CD4-positive, alpha-beta T cell (primary cell): Measurements from ENCODE around the gene CD82. TPM values are rescaled to one million over a fixed set of nuclear protein-coding genes. Genes with fewer than 3 reads are reported as not detected.

Experiments used
- ATAC-seq: fragments of 200-7000 bp; cut with Tn5 transposase; one replicate; pipeline ENCODE4 v1.10.0; 2022; ENCODE audit warnings: mild to moderate bottlenecking; ENCODE audit not compliant: poor library complexity
- CTCF ChIA-PET: fragments of 350-600 bp; sonication (Branson Sonifier 250); formaldehyde crosslinking; loops from one replicate; lab custom pipeline; 2021; ENCODE audit warnings: antibody characterized with exemption, inconsistent platforms; lab: Charles Lee
- POLR2A ChIA-PET: fragments of 350-600 bp; sonication (Branson Sonifier 250); formaldehyde crosslinking; loops from one replicate; lab custom pipeline; 2021; ENCODE audit warnings: antibody characterized with exemption, inconsistent platforms; lab: Charles Lee
- DNase-seq, 14 experiments: peaks; one replicate each; pipeline ENCODE4 v3.0.0-alpha.2; 2013 to 2020; ENCODE audit warnings: mixed read lengths in 2 of 14
- H3K27ac ChIP-seq, 2 donors: one replicate each; pipeline versions ENCODE4 v1.5.1 to v1.7.0; 2013; ENCODE audit warnings: low read length in 2 of 2, low read depth in 1 of 2, mild to moderate bottlenecking in 1 of 2
- H3K27me3 ChIP-seq, 2 experiments: 1 replicate in 1 of 2; 2 replicates in 1 of 2; pipeline versions ENCODE4 v1.6.1 to v1.7.0; 2013; ENCODE audit warnings: low read length in 2 of 2, control low read depth in 1 of 2, mild to moderate bottlenecking in 1 of 2, moderate library complexity in 1 of 2; ENCODE audit not compliant: insufficient read depth in 2 of 2, control insufficient read depth in 1 of 2
- H3K36me3 ChIP-seq: one replicate; pipeline ENCODE4 v1.6.1; 2013; ENCODE audit warnings: low read length, control low read depth; ENCODE audit not compliant: insufficient read depth
- H3K4me1 ChIP-seq: one replicate; pipeline ENCODE4 v1.6.1; 2013; ENCODE audit warnings: low read length, control low read depth; ENCODE audit not compliant: insufficient read depth
- H3K4me3 ChIP-seq: one replicate; pipeline ENCODE4 v1.5.1; 2013; ENCODE audit warnings: mild to moderate bottlenecking, low read length, moderate library complexity
- H3K9me3 ChIP-seq, 2 experiments: 1 replicate in 1 of 2; 2 replicates in 1 of 2; pipeline versions ENCODE4 v1.6.1 to v1.7.0; 2013; ENCODE audit warnings: low read length in 2 of 2, mild to moderate bottlenecking in 2 of 2, control low read depth in 1 of 2, moderate library complexity in 1 of 2; ENCODE audit not compliant: control insufficient read depth in 1 of 2, insufficient read depth in 1 of 2
- H3K27ac Mint-ChIP-seq: one replicate; pipeline ENCODE4 v1.8.0; 2020; ENCODE audit warnings: mixed read lengths
- H3K27me3 Mint-ChIP-seq: one replicate; pipeline ENCODE4 v1.8.0; 2021; ENCODE audit warnings: mixed read lengths
- H3K36me3 Mint-ChIP-seq: one replicate; pipeline ENCODE4 v1.8.0; 2021; ENCODE audit warnings: low read depth, mixed read lengths
- H3K4me1 Mint-ChIP-seq: one replicate; pipeline ENCODE4 v1.8.0; 2021; ENCODE audit warnings: low read depth, mixed read lengths
- H3K4me3 Mint-ChIP-seq: one replicate; pipeline ENCODE4 v1.8.0; 2020; ENCODE audit warnings: mild to moderate bottlenecking, mixed read lengths
- H3K9me3 Mint-ChIP-seq: one replicate; pipeline ENCODE4 v1.8.0; 2020; ENCODE audit warnings: mixed read lengths
- intact Hi-C, 2 experiments: fragments of 100-400 bp; cut with DNase I in 1 of 2; cut with micrococcal nuclease in 1 of 2; formaldehyde crosslinking; loops; one replicate each; pipeline versions ENCODE4 v1.15.1 to v1.9.0; 2023 to 2025; cut with DNase I, micrococcal nuclease
- total RNA-seq, 174 experiments: library from RNA in 2 of 174; stranded (reverse) in 2 of 174; gene quantifications; one replicate each; pipeline ENCODE4 v1.2.3 and lab custom pipeline; 2021 to 2026
- TF ChIP-seq, protein P1 (sequence below): fragments of 200-600 bp; IDR thresholded peaks from one replicate; pipeline ENCODE4 v1.8.0; 2022; ENCODE audit warnings: antibody characterized with exemption, mild to moderate bottlenecking

Gene CD82
- total RNA-seq, 2 experiments from 2014 or later, result 33.8 to 37.3 TPM

DNA sequence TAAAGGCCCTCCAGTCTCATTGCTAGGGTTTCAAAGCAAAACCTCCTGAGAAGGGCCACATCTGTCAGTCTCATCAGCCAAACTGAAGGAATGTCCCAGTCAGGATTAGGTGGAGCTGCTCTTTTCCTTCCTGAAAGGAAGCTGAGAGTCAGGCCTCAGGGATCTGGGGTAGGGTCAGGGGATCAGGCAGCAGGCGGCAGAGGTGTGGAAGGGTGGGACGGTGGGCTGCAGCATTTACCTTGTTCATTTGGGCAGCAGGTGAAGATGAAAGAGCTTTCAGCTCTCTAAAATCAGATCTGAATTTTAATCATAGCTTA is 17.8 kb downstream of the CD82 start:
- Histone ChIP-seq H3K27ac (no peak overlapping the region), H3K27me3 (no peaks in the 10 kb centered on the region), H3K4me3 (no peak overlapping the region), H3K4me1 (peaks cover 64% of the 10 kb centered on the region), H3K9me3 (peaks cover 0 to 5% of the 10 kb centered on the region in 2 experiments), H3K36me3 (peaks cover 55% of the 10 kb centered on the region)
- peaks cover 39% of the 10 kb centered on the region for H3K4me1 Mint-ChIP-seq
- ChIA-PET CTCF (no interaction called here), POLR2A (interaction anchor here (1.0 to 2.1 kb wide), 3 partner anchors 13 to 17 kb away, joined by 3 to 13 read pairs (median 3); no protein-coding TSS in a partner anchor)
- H3K4me3 Mint-ChIP-seq, result no peak overlapping the region
- H3K9me3 Mint-ChIP-seq, result no peaks in the 10 kb centered on the region
- peak overlapping the region; percentile 39 for H3K27ac Mint-ChIP-seq
- H3K27me3 Mint-ChIP-seq, result no peaks in the 10 kb centered on the region
- DNase-seq (no peak), ATAC-seq (no peak)
- TF ChIP-seq, protein P1, sequence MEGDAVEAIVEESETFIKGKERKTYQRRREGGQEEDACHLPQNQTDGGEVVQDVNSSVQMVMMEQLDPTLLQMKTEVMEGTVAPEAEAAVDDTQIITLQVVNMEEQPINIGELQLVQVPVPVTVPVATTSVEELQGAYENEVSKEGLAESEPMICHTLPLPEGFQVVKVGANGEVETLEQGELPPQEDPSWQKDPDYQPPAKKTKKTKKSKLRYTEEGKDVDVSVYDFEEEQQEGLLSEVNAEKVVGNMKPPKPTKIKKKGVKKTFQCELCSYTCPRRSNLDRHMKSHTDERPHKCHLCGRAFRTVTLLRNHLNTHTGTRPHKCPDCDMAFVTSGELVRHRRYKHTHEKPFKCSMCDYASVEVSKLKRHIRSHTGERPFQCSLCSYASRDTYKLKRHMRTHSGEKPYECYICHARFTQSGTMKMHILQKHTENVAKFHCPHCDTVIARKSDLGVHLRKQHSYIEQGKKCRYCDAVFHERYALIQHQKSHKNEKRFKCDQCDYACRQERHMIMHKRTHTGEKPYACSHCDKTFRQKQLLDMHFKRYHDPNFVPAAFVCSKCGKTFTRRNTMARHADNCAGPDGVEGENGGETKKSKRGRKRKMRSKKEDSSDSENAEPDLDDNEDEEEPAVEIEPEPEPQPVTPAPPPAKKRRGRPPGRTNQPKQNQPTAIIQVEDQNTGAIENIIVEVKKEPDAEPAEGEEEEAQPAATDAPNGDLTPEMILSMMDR, result no peak
- peaks cover 54% of the 10 kb centered on the region for H3K36me3 Mint-ChIP-seq
- intact Hi-C loops, result no loop called here

DNA sequence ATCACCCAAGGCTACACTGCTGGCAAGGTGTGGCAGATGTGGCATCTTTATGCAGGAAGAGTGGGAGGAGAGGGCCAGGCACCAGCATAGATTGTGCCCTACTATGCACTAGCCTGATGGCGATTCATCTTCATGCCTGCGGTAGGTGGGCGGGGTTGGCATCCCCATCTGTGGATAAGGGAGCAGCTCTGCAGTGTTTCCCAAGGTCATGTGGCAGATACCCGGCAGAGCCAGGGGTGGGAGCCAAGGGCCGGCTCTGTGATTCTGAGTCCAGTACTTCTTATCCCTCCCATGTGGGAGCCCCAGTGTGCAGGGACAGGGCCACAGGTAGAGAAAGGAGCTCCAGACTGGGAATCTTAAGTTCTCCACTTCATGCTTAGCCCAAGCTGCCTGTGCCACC is 20.0 kb downstream of the CD82 start:
- Histone ChIP-seq H3K4me3 (no peak overlapping the region), H3K36me3 (peaks cover 60% of the 10 kb centered on the region), H3K9me3 (peaks cover 0 to 5% of the 10 kb centered on the region in 2 experiments), H3K27ac (no peak overlapping the region), H3K27me3 (no peaks in the 10 kb centered on the region), H3K4me1 (peaks cover 55% of the 10 kb centered on the region)
- DNase-seq, result no peak
- H3K4me3 Mint-ChIP-seq, result no peak overlapping the region
- intact Hi-C loops, result no loop called here
- H3K4me1 Mint-ChIP-seq, result peaks cover 27% of the 10 kb centered on the region
- ATAC-seq, result no peak
- ChIA-PET CTCF (no interaction called here), POLR2A (no interaction called here)
- H3K27me3 Mint-ChIP-seq, result no peaks in the 10 kb centered on the region
- H3K36me3 Mint-ChIP-seq, result peaks cover 57% of the 10 kb centered on the region
- TF ChIP-seq, protein P1, result no peak
- H3K27ac Mint-ChIP-seq, result no peak overlapping the region
- H3K9me3 Mint-ChIP-seq, result no peaks in the 10 kb centered on the region

- H3K4me3 Mint-ChIP-seq, result no peak overlapping the region
- H3K27ac Mint-ChIP-seq, result no peak overlapping the region
- POLR2A ChIA-PET, result interaction anchor here (0.6 to 0.7 kb wide), 2 partner anchors 15 to 24 kb away, joined by 3 read pairs; partner anchors contain the start of gene CD82
Measured at GRCh38 chr11:44589301-44589700, 23.8 kb downstream of the CD82 start.

More at GRCh38 chr11:44589301-44589700, 23.8 kb downstream of the CD82 start:
- H3K36me3 Mint-ChIP-seq, result peaks cover 50% of the 10 kb centered on the region
- no peak for DNase-seq
- intact Hi-C loops, result no loop called here
- H3K9me3 ChIP-seq, result no peaks in the 10 kb centered on the region
- peaks cover 42% of the 10 kb centered on the region for H3K4me1 Mint-ChIP-seq
- H3K27me3 ChIP-seq, result no peaks in the 10 kb centered on the region
- ATAC-seq, result no peak
- H3K9me3 Mint-ChIP-seq, result no peaks in the 10 kb centered on the region
- no peak overlapping the region for H3K27ac ChIP-seq
- H3K27me3 Mint-ChIP-seq, result no peaks in the 10 kb centered on the region
- CTCF ChIA-PET, result no interaction called here
- TF ChIP-seq, protein P1, result no peak
- peaks cover 62% of the 10 kb centered on the region for H3K4me1 ChIP-seq
- H3K36me3 ChIP-seq, result peaks cover 53% of the 10 kb centered on the region
- no peak overlapping the region for H3K4me3 ChIP-seq
